Suppressor macrophage treated with lipopolysaccharide for 1 hour (primary cell): ENCODE measurements around the gene BBX.
"Not testable (repeated sequence)": the region's sequence is repeated elsewhere in the genome, so short reads cannot be mapped to it uniquely, and the experiment has no call there.

Source experiments
- DNase-seq, 3 donors: peaks; one replicate each; pipeline ENCODE4 v3.0.0-alpha.2; 2020 to 2022

BBX gene

DNA sequence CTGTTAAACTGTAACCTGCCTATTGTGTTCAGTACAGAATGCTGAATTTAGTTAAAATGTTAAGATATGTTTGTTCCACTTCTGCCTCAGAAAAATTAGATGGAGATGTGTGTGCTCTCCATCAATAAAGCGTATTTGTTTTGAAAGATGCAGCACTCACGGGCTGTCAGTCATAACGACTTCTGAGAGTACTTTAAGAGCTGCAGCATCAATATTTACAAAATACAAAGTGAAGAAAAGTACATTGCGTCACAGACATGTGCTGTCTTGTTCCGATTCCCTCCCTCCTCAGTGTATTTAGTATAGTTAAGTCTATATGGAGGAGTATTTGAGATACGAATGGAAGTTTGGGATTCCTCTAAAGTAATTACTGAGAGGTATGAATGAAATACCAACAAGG is 166.6 kb downstream of the BBX start:
- DNase-seq = no peak

GRCh38 chr3:107690522-107691138 is 167.9 kb downstream of the BBX start:
- peak; percentile 76 to 78 (median 77) for DNase-seq

GRCh38 chr3:107691984-107692383 is 169.2 kb downstream of the BBX start:
- DNase-seq = not testable (repeated sequence)

DNA sequence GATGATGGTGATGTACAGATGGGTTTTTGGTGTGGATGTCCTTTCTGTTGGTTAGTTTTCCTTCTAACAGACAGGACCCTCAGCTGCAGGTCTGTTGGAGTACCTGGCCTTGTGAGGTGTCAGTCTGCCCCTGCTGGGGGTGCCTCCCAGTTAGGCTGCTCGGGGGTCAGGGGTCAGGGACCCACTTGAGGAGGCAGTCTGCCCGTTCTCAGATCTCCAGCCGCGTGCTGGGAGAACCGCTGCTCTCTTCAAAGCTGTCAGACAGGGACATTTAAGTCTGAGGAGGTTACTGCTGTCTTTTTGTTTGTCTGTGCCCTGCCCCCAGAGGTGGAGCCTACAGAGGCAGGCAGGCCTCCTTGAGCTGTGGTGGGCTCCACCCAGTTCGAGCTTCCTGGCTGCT is 174.6 kb downstream of the BBX start:
- DNase-seq = not testable (repeated sequence)

GRCh38 chr3:107697855-107698254 is 175.1 kb downstream of the BBX start:
- not testable (repeated sequence) for DNase-seq

DNA sequence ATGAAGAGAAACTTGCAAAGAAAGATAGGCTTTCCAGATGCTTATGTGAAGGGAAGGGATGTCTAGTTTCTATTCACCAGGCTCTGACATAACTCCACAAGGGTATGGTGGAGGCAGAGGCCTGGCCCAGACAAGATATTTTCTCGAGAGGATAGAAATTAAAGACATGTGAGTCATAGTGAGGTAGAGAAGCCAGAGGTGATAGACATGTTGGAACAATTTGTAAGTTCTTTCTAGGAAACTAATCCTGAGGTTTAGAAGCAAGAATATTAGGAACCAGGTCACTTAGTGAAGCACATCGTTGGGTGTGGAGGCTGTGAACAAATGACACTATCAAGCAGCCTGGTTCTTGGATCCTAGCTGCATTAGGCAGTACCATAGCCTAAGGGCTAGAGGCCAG is 176.9 kb downstream of the BBX start:
- no peak for DNase-seq

GRCh38 chr3:107701299-107701698 is 178.5 kb downstream of the BBX start:
- DNase-seq = no peak

- DNase-seq = peak; percentile 8 to 30 (median 17)
These were observed 181.7 kb downstream of the BBX start for GRCh38 chr3:107704477-107704876.

- no peak for DNase-seq
These were observed 182.3 kb downstream of the BBX start for GRCh38 chr3:107705046-107705445.

- no peak for DNase-seq
These were observed 188.1 kb downstream of the BBX start for GRCh38 chr3:107710851-107711250.

GRCh38 chr3:107716734-107717133 is 194.0 kb downstream of the BBX start:
- no peak for DNase-seq

GRCh38 chr3:107718547-107718946 is 195.8 kb downstream of the BBX start:
- no peak for DNase-seq

GRCh38 chr3:107727102-107727501 is 204.3 kb downstream of the BBX start:
- no peak for DNase-seq

GRCh38 chr3:107729686-107730085 is 206.9 kb downstream of the BBX start:
- no peak for DNase-seq

GRCh38 chr3:107734317-107734716 is 211.6 kb downstream of the BBX start:
- no peak for DNase-seq

DNA sequence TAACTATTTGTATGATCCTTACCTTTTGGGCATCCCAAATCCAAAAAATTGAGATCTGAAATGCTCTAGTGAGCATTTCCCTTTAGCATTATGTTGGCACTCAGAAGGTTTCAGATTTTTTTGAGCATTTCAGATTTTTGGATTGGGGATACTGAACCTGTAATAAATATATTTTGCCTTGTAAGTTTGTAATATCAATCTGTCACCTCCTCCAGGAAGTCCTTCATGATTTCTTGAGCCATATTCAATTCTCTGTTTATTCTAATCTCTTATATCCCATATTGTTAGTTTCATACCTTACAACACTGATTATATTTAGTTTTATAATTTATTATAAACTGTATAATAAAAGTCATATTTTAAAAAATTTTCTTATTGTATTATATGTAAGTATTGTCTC is 215.2 kb downstream of the BBX start:
- no peak for DNase-seq

DNA sequence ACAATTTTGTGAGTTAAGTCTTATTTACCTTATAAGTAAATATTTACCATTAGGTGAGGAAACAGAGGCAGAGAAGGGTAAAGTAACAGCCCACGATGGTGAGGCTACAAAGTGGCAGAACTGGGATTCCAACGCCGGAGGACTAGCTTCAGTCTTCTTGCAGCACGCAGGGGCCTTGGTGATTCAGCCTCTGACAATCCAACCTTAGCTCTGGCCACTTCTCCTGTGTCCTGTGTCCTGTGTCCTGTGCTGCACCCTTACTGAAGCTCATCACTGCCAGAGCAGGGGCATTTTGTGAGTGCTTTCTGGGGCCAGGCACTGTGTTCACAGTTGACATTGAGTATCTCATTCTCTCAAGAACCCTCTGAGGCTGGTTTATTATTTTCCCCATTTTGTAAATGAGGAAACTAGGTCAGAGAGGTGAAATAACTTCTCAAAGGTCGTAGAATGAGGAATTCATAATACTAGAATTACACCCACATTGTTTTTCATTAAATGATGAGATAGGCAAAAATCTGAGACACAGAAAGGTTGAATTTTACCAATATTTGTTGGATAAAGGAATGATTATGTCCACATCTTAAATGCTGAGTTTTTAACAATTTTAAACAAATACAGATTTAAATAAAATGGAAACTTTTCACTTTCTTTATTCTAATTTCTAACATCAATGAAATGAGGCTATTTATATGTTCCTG is 215.9 kb downstream of the BBX start:
- no peak for DNase-seq

- peak in 2 of 3 donors; percentile 3 to 13 for DNase-seq
These were observed 216.5 kb downstream of the BBX start for GRCh38 chr3:107739227-107739626.

DNA sequence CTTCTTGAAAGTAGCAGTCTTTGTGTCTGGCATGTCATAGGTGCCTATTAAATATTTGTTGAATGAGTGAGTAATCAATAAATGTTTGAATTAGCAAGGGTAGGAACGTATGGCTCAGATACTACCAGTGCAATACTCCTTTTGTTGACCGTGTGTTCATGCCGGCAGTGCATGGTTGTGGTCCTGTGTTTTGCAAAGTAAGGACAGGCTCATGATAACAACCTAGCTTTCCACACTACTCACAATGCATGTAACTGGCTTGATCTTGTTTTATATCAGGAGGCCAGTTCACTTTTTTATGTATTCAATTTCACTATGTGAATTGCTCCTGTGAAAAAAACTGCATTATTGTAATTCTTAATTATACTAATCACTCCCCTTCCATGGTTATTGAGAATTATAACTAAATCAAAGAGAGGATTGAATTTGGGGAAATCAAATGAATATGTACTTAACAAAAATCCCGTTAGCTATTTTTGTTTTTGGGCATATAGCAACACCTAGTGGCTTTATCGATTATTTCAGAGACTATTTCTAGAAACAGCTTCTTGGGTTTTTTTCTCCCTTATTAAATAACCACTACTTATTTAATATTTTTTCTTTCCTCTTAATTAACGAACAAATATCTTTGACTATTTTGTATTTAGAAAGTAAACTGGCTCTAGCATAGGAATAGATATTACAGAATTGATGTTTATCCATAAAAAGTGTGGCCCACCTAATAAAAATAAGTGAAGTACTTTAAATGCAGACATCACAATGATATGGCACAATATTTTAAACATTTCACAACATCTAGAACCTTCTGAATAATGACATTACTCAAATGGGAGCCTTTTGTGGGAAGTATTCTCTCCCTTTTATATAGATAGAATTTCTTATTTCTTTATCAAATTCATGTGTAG is 218.5 kb downstream of the BBX start:
- peak; percentile 30 to 68 (median 58) for DNase-seq

- DNase-seq = no peak
These were observed 222.6 kb downstream of the BBX start for GRCh38 chr3:107745354-107745753.

GRCh38 chr3:107752202-107752990 is 229.6 kb downstream of the BBX start:
- DNase-seq = peak; percentile 27 to 35 (median 29)

DNA sequence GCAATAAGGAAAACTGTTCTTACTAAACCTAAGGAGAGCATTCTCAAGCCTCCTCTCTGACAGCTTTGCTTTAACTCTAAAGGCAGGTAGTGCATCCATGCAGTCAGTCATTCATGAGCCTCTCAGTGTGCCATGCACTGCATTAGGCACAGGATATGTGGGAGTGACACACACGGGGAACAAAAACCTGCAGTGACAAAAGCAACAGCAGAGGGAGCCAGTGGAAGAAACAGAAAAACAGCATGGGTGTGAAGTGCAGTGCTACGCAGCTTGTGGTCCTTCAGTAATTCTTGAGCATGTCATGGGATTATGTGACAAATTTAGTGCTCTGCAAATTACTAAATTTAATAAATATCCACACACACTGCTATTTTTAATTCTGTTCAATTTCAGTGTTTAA is 230.7 kb downstream of the BBX start:
- peak; percentile 36 to 50 (median 48) for DNase-seq

GRCh38 chr3:107753976-107754375 is 231.2 kb downstream of the BBX start:
- DNase-seq = no peak
